DMS153 treated with DMSO at 0.1 percent for 48 hours (cell line): ENCODE data around the gene OTULIN.

ENCODE experiments used
- DNase-seq: peaks from one replicate; lab custom pipeline; 2025; ENCODE audit not compliant: unreplicated experiment; lab: John Stamatoyannopoulos, UW

Gene OTULIN

GRCh38 chr5:14664270-14665100 is at the start of gene OTULIN:
Gene OTULIN, plus strand, starts transcription at chr5:14664718. Its CDS starts 108 bp downstream, at chr5:14664826.
- peak; percentile 94 for DNase-seq

- DNase-seq = peak; percentile 74
These were observed 49.2 kb upstream of the OTULIN start for GRCh38 chr5:14615365-14615764.

- no peak for DNase-seq
These were observed 47.1 kb upstream of the OTULIN start for GRCh38 chr5:14617441-14617840.

- no peak for DNase-seq
These were observed 37.2 kb upstream of the OTULIN start for GRCh38 chr5:14627270-14627669.

- DNase-seq = no peak
These were observed 36.2 kb upstream of the OTULIN start for GRCh38 chr5:14628346-14628745.

GRCh38 chr5:14630671-14631070 is 33.8 kb upstream of the OTULIN start:
- DNase-seq = no peak

GRCh38 chr5:14635656-14636055 is 28.9 kb upstream of the OTULIN start:
- no peak for DNase-seq

- no peak for DNase-seq
These were observed 23.8 kb upstream of the OTULIN start for GRCh38 chr5:14640765-14641164.

- DNase-seq = no peak
These were observed 19.8 kb upstream of the OTULIN start for GRCh38 chr5:14644623-14645237.

GRCh38 chr5:14650052-14650451 is 14.5 kb upstream of the OTULIN start:
- no peak for DNase-seq

- no peak for DNase-seq
These were observed 9.3 kb upstream of the OTULIN start for GRCh38 chr5:14655146-14655741.

- no peak for DNase-seq
These were observed 7.6 kb upstream of the OTULIN start for GRCh38 chr5:14656898-14657297.

GRCh38 chr5:14659821-14660607 is 4.5 kb upstream of the OTULIN start:
- no peak for DNase-seq

- no peak for DNase-seq
These were observed 3.7 kb upstream of the OTULIN start for GRCh38 chr5:14660833-14661232.

GRCh38 chr5:14662721-14663260 is 1.7 kb upstream of the OTULIN start:
- no peak for DNase-seq

- DNase-seq = peak; percentile 63
These were observed 716 bp upstream of the OTULIN start for GRCh38 chr5:14663734-14664269.

GRCh38 chr5:14665101-14665822 is 744 bp downstream of the OTULIN start:
- no peak for DNase-seq

GRCh38 chr5:14665949-14666348 is 1.4 kb downstream of the OTULIN start:
- DNase-seq = no peak

GRCh38 chr5:14666357-14666756 is 1.8 kb downstream of the OTULIN start:
- no peak for DNase-seq

- no peak for DNase-seq
These were observed 2.8 kb downstream of the OTULIN start for GRCh38 chr5:14667290-14667689.
